GM21367 (cell line): ENCODE measurements around the gene BRF1.
"Not testable (repeated sequence)": the region's sequence is repeated elsewhere in the genome, so short reads cannot be mapped to it uniquely, and the experiment has no call there.

Experiments used
- ATAC-seq: cut with Tn5 transposase; IDR thresholded peaks from one replicate; pipeline ENCODE4 v1.9.1; 2021; ENCODE audit not compliant: unreplicated experiment

BRF1 gene

GRCh38 chr14:105300542-105301102 is at the start of gene BRF1:
Gene BRF1 (minus strand): TSS chr14:105301001. CDS start chr14:105300629, 372 bp downstream.
- peak; percentile 77 for ATAC-seq

- ATAC-seq = no peak
Measured at GRCh38 chr14:105349992-105350391, 49.2 kb upstream of the BRF1 start.

GRCh38 chr14:105348945-105349699 is 48.3 kb upstream of the BRF1 start:
- no peak for ATAC-seq

- no peak for ATAC-seq
Measured at GRCh38 chr14:105348169-105348944, 47.6 kb upstream of the BRF1 start.

- ATAC-seq = no peak
Measured at GRCh38 chr14:105347587-105347968, 46.8 kb upstream of the BRF1 start.

- no peak for ATAC-seq
Measured at GRCh38 chr14:105346876-105347586, 46.2 kb upstream of the BRF1 start.

GRCh38 chr14:105346200-105346533 is 45.4 kb upstream of the BRF1 start:
- no peak for ATAC-seq

- no peak for ATAC-seq
Measured at GRCh38 chr14:105343194-105343593, 42.4 kb upstream of the BRF1 start.

GRCh38 chr14:105340821-105341733 is 40.3 kb upstream of the BRF1 start:
- ATAC-seq = no peak

GRCh38 chr14:105337966-105338741 is 37.4 kb upstream of the BRF1 start:
- no peak for ATAC-seq

- ATAC-seq = no peak
Measured at GRCh38 chr14:105337433-105337832, 36.6 kb upstream of the BRF1 start.

GRCh38 chr14:105336477-105337287 is 35.9 kb upstream of the BRF1 start:
- no peak for ATAC-seq

- no peak for ATAC-seq
Measured at GRCh38 chr14:105335735-105336476, 35.1 kb upstream of the BRF1 start.

GRCh38 chr14:105335231-105335542 is 34.4 kb upstream of the BRF1 start:
- not testable (repeated sequence) for ATAC-seq

- no peak for ATAC-seq
Measured at GRCh38 chr14:105334383-105335230, 33.8 kb upstream of the BRF1 start.

GRCh38 chr14:105333613-105334364 is 33.0 kb upstream of the BRF1 start:
- ATAC-seq = no peak

GRCh38 chr14:105333020-105333490 is 32.3 kb upstream of the BRF1 start:
- ATAC-seq = no peak
